ENCODE data around the gene CST9. TPM values are rescaled to one million over a fixed set of nuclear protein-coding genes. Genes with fewer than 3 reads are reported as not detected.
A peak's percentile ranks its signal among the peaks of the same experiment; 100 is the strongest.

CST9 gene
- total and polyA plus RNA-seq, 2 of the 13 experiments (the other 11 are each of a cell fraction or from before 2014, with no cell fraction given): 0.07 TPM; not detected in 1

DNA sequence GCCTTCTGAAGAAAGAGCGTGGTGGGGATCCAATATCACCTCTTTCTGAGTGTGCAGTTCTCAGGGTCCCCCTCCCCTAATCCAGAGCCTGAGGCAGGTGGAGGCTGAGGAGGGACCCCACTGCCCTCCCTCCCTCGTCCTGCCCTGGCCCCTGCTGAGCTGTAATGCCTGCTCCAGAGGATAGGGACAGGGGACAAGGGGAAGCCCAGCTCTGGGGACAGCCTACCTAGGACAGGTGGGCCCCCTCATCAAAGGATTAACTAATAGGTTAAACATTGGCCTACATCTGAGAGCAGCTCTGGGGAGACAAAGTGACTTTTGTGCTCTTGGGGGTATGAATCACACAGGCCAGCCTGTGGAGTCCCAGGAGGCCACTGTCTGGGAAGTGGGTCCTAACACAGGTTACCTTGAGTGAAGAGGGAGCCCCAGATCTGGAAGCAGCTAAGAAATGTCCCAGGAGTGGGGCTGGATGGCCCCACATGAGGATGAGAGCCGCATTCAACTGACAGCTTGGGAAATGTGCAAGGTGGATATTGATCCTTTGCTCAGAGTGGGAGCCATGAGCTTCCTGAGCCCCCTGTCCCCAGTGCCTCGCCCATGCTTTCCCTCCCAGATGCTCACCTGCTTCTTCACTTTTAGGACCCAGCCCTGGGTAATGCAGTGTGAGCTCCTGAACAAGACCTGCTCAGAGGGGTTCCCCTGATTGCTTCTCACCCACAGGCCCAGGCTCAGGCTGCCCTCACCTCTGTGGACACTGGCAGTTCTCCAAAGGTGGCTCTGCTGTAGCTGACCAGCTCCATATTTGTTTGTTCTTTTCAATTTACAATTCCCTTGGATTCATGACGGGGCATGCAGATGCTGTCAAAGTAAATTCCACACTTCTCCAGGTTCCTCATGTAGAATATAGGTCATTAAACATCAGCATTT, 19.6 kb downstream of the CST9 start (continued):
- TF ChIP-seq, protein P1, sequence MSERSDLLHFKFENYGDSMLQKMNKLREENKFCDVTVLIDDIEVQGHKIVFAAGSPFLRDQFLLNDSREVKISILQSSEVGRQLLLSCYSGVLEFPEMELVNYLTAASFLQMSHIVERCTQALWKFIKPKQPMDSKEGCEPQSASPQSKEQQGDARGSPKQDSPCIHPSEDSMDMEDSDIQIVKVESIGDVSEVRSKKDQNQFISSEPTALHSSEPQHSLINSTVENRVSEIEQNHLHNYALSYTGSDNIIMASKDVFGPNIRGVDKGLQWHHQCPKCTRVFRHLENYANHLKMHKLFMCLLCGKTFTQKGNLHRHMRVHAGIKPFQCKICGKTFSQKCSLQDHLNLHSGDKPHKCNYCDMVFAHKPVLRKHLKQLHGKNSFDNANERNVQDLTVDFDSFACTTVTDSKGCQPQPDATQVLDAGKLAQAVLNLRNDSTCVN (CRISPR knock-in tag; IDR thresholded peaks at IDR 0.05; ENCODE audit: borderline replicate concordance): no peak
- TF ChIP-seq ZFX (CRISPR knock-in tag; IDR thresholded peaks at IDR 0.05; ENCODE audit: low read depth) (peak; percentile 68), ZNF10 (CRISPR knock-in tag; IDR thresholded peaks at IDR 0.05; ENCODE audit: borderline replicate concordance, low read depth) (no peak), HCFC1 (IDR thresholded peaks at IDR 0.05; ENCODE audit: low read depth, low read length) (no peak), PITX1 (CRISPR knock-in tag; IDR thresholded peaks at IDR 0.05) (peak; percentile 99), ZNF263 (CRISPR knock-in tag; IDR thresholded peaks at IDR 0.05) (peak; percentile 47; the same call in 1 of the 2 replicates), CCDC6 (CRISPR knock-in tag; IDR thresholded peaks at IDR 0.05) (peak; percentile 62; the same call in 1 of the 2 replicates), EHMT2 (IDR thresholded peaks at IDR 0.05; ENCODE audit: borderline replicate concordance, low read depth, low read length) (peak; percentile 67; the same call in 1 of the 2 replicates), ZNF484 (CRISPR knock-in tag; IDR thresholded peaks at IDR 0.05; ENCODE audit: borderline replicate concordance, low read depth) (no peak), ZNF773 (CRISPR knock-in tag; IDR thresholded peaks at IDR 0.05; ENCODE audit: borderline replicate concordance) (no peak), ZNF326 (CRISPR knock-in tag; IDR thresholded peaks at IDR 0.05; ENCODE audit: borderline replicate concordance) (no peak), ZNF616 (CRISPR knock-in tag; IDR thresholded peaks at IDR 0.05; ENCODE audit: low read depth) (no peak), ZNF138 (CRISPR knock-in tag; IDR thresholded peaks at IDR 0.05; ENCODE audit: low read depth) (no peak), MAFK (conservative IDR thresholded peaks at IDR 0.05 in 1 of 2, IDR thresholded peaks at IDR 0.05 in 1 of 2; ENCODE audit: low read length in 2 of 2) (no peak), ZNF569 (CRISPR knock-in tag; IDR thresholded peaks at IDR 0.05; ENCODE audit: borderline replicate concordance) (no peak)
- TF ChIP-seq, protein P2, sequence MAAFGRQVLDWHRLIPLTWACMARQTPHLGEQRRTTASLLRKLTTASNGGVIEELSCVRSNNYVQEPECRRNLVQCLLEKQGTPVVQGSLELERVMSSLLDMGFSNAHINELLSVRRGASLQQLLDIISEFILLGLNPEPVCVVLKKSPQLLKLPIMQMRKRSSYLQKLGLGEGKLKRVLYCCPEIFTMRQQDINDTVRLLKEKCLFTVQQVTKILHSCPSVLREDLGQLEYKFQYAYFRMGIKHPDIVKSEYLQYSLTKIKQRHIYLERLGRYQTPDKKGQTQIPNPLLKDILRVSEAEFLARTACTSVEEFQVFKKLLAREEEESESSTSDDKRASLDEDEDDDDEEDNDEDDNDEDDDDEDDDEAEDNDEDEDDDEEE (CRISPR knock-in tag; IDR thresholded peaks at IDR 0.05): peak; percentile 49; the same call in 1 of the 2 replicates
- TF ChIP-seq, protein P3, sequence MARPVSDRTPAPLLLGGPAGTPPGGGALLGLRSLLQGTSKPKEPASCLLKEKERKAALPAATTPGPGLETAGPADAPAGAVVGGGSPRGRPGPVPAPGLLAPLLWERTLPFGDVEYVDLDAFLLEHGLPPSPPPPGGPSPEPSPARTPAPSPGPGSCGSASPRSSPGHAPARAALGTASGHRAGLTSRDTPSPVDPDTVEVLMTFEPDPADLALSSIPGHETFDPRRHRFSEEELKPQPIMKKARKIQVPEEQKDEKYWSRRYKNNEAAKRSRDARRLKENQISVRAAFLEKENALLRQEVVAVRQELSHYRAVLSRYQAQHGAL (CRISPR knock-in tag; IDR thresholded peaks at IDR 0.05; ENCODE audit: not compliant biosample characterization): peak; percentile 59
- TF ChIP-seq, protein P4, sequence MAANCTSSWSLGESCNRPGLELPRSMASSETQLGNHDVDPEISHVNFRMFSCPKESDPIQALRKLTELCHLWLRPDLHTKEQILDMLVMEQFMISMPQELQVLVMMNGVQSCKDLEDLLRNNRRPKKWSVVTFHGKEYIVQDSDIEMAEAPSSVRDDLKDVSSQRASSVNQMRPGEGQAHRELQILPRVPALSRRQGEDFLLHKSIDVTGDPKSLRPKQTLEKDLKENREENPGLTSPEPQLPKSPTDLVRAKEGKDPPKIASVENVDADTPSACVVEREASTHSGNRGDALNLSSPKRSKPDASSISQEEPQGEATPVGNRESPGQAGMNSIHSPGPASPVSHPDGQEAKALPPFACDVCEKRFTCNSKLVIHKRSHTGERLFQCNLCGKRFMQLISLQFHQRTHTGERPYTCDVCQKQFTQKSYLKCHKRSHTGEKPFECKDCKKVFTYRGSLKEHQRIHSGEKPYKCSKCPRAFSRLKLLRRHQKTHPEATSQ (CRISPR knock-in tag; IDR thresholded peaks at IDR 0.05; ENCODE audit: borderline replicate concordance): no peak

Data from HepG2 (cell line).